Activated CD4-positive, alpha-beta memory T cell treated with anti-CD3 and anti-CD28 coated beads for 36 hours (primary cell): ENCODE data around the gene FAF1. TPM values are rescaled to one million over a fixed set of nuclear protein-coding genes. Genes with fewer than 3 reads are reported as not detected.
A peak's percentile ranks its signal among the peaks of the same experiment; 100 is the strongest.
"Not testable (repeated sequence)": the region's sequence is repeated elsewhere in the genome, so short reads cannot be mapped to it uniquely, and the experiment has no call there.

Experiments used
- CTCF ChIA-PET: fragments of 350-600 bp; sonication (Branson Sonifier 250); formaldehyde crosslinking; loops from one replicate; lab custom pipeline; 2021; ENCODE audit warnings: antibody characterized with exemption, inconsistent platforms; lab: Charles Lee
- POLR2A ChIA-PET: fragments of 350-600 bp; sonication (Branson Sonifier 250); formaldehyde crosslinking; loops from one replicate; lab custom pipeline; 2021; ENCODE audit warnings: antibody characterized with exemption; lab: Charles Lee
- DNase-seq: peaks from one replicate; pipeline ENCODE4 v3.0.0-alpha.2; 2020
- H3K27ac Mint-ChIP-seq: one replicate; pipeline ENCODE4 v1.8.0; 2021; ENCODE audit warnings: mixed read lengths
- H3K27me3 Mint-ChIP-seq: one replicate; pipeline ENCODE4 v1.8.0; 2021; ENCODE audit warnings: mixed read lengths
- H3K36me3 Mint-ChIP-seq: one replicate; pipeline ENCODE4 v1.8.0; 2021; ENCODE audit warnings: mixed read lengths
- H3K4me1 Mint-ChIP-seq: one replicate; pipeline ENCODE4 v1.8.0; 2021; ENCODE audit warnings: low read depth, mixed read lengths
- H3K4me3 Mint-ChIP-seq: one replicate; pipeline ENCODE4 v1.8.0; 2021; ENCODE audit warnings: mild to moderate bottlenecking, mixed read lengths
- H3K9me3 Mint-ChIP-seq: one replicate; pipeline ENCODE4 v1.8.0; 2021; ENCODE audit warnings: mixed read lengths
- intact Hi-C: fragments of 100-400 bp; cut with micrococcal nuclease; formaldehyde crosslinking; loops from one replicate; pipeline ENCODE4 v1.15.1; 2023
- total RNA-seq, 2 experiments: library from RNA; stranded (reverse); gene quantifications; one replicate each; pipeline ENCODE4 v1.2.3, GENCODE V29; 2021

Gene FAF1
- total RNA-seq, 2 experiments from 2014 or later, result 77.0 to 84.6 TPM

GRCh38 chr1:50727578-50727977 is 232.5 kb downstream of the FAF1 start:
- H3K27ac Mint-ChIP-seq, DNase-seq, CTCF ChIA-PET, intact Hi-C loops, H3K9me3 Mint-ChIP-seq, POLR2A ChIA-PET, H3K27me3 Mint-ChIP-seq, H3K4me3 Mint-ChIP-seq: not testable (repeated sequence)
- Mint-ChIP-seq H3K36me3 (peaks cover 11% of the 10 kb centered on the region), H3K4me1 (peaks cover 16% of the 10 kb centered on the region)

DNA sequence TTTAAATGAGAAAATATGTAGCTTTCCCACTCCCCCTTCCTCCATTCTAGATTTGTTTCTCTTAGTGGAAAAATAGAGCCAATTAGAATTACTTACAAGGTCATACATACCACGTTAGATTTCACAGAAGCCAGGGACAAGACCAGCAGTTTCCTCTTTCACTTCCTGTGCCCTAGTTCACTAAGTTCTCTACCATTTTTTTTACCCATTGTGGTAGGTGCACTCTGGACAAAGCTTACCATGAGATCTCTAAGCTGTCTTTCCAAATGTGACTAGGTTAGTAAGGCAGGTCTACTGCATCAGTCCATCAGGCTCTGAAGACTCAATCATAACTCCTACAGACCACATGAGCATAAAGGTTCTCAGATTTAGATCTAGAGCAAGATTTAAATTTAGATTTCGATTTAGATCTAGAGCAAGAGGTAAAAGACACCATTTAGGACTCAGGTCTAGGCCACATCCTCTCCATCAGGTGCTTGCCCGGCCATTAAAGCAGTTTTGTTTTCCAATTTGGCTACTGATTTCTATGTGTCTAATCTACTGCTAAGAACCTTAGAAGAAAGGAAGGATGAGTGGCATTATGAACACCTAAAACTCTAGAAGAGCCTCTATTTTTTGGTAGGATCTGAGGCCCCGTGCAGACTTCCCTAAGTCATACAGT is 235.3 kb downstream of the FAF1 start:
- Mint-ChIP-seq H3K4me3 (no peak overlapping the region), H3K36me3 (peaks cover 8% of the 10 kb centered on the region), H3K27me3 (no peaks in the 10 kb centered on the region), H3K27ac (peak overlapping the region; percentile 15), H3K4me1 (peaks cover 16% of the 10 kb centered on the region), H3K9me3 (no peaks in the 10 kb centered on the region)
- intact Hi-C loops, result no loop called here
- POLR2A ChIA-PET, result no interaction called here
- no peak for DNase-seq
- CTCF ChIA-PET, result no interaction called here

GRCh38 chr1:50720457-50721053 is 239.5 kb downstream of the FAF1 start:
- DNase-seq, result no peak
- H3K27ac Mint-ChIP-seq, result no peak overlapping the region
- H3K9me3 Mint-ChIP-seq, result no peaks in the 10 kb centered on the region
- H3K4me3 Mint-ChIP-seq, result no peak overlapping the region
- H3K27me3 Mint-ChIP-seq, result no peaks in the 10 kb centered on the region
- ChIA-PET CTCF (no interaction called here), POLR2A (no interaction called here)
- intact Hi-C loops, result no loop called here
- H3K4me1 Mint-ChIP-seq, result peaks cover 15% of the 10 kb centered on the region
- peaks cover 13% of the 10 kb centered on the region for H3K36me3 Mint-ChIP-seq

- Mint-ChIP-seq H3K4me1 (peaks cover under 1% of the 10 kb centered on the region), H3K4me3 (no peak overlapping the region), H3K27me3 (no peaks in the 10 kb centered on the region), H3K9me3 (no peaks in the 10 kb centered on the region), H3K27ac (no peak overlapping the region), H3K36me3 (peaks cover 8% of the 10 kb centered on the region)
- intact Hi-C loops, result no loop called here
- POLR2A ChIA-PET, result interaction anchor here (0.6 kb wide), 1 partner anchor 101 kb away, joined by 3 read pairs; no protein-coding TSS in a partner anchor
- no peak for DNase-seq
- CTCF ChIA-PET, result interaction anchor here (0.6 to 0.7 kb wide), 2 partner anchors 15 to 20 kb away, joined by 3 read pairs; no protein-coding TSS in a partner anchor
Observed at GRCh38 chr1:50719126-50719525, 240.9 kb downstream of the FAF1 start.

GRCh38 chr1:50717327-50717726 is 242.7 kb downstream of the FAF1 start:
- no peak for DNase-seq
- ChIA-PET POLR2A (no interaction called here), CTCF (no interaction called here)
- no peaks in the 10 kb centered on the region for H3K9me3 Mint-ChIP-seq
- peaks cover 7% of the 10 kb centered on the region for H3K36me3 Mint-ChIP-seq
- H3K27me3 Mint-ChIP-seq, result no peaks in the 10 kb centered on the region
- no peak overlapping the region for H3K4me3 Mint-ChIP-seq
- intact Hi-C loops, result no loop called here
- no peaks in the 10 kb centered on the region for H3K4me1 Mint-ChIP-seq
- H3K27ac Mint-ChIP-seq, result no peak overlapping the region

DNA sequence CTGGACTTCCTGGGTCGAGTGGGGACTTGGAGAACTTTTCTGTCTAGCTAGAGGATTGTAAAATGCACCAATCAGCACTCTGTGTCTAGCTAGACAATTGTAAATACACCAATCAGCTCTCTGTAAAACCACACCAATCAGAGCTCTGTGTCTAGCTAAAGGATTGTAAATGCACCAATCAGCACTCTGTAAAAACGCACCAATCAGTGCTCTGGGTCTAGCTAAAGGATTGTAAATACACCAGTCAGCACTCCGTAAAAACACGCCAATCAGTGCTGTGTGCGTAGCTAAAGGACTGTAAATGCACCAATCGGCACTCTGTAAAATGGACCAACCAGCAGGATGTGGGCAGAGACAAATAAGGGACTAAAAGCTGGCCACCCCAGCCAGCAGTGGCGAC is 243.6 kb downstream of the FAF1 start:
- H3K9me3 Mint-ChIP-seq, POLR2A ChIA-PET, H3K27me3 Mint-ChIP-seq, DNase-seq, H3K4me1 Mint-ChIP-seq, H3K4me3 Mint-ChIP-seq, H3K36me3 Mint-ChIP-seq, H3K27ac Mint-ChIP-seq, intact Hi-C loops: not testable (repeated sequence)
- CTCF ChIA-PET, result interaction anchor here (1.1 kb wide), 1 partner anchor 12 kb away, joined by 3 read pairs; no protein-coding TSS in a partner anchor

- Mint-ChIP-seq H3K4me3 (no peak overlapping the region), H3K4me1 (no peaks in the 10 kb centered on the region), H3K27ac (no peak overlapping the region), H3K36me3 (no peaks in the 10 kb centered on the region), H3K27me3 (no peaks in the 10 kb centered on the region), H3K9me3 (no peaks in the 10 kb centered on the region)
- ChIA-PET POLR2A (no interaction called here), CTCF (no interaction called here)
- intact Hi-C loops, result no loop called here
- no peak for DNase-seq
Observed at GRCh38 chr1:50710099-50710498, 250.0 kb downstream of the FAF1 start.

- no peak for DNase-seq
- intact Hi-C loops, result loop anchor here (10.0 kb wide), 1 partner anchor 283 kb away; the partner anchor contains the start of gene DMRTA2
- Mint-ChIP-seq H3K27ac (no peak overlapping the region), H3K9me3 (no peaks in the 10 kb centered on the region), H3K4me3 (no peak overlapping the region), H3K36me3 (no peaks in the 10 kb centered on the region), H3K4me1 (no peaks in the 10 kb centered on the region), H3K27me3 (no peaks in the 10 kb centered on the region)
- POLR2A ChIA-PET, result no interaction called here
- CTCF ChIA-PET, result no interaction called here
Observed at GRCh38 chr1:50707824-50708223, 252.2 kb downstream of the FAF1 start.

- CTCF ChIA-PET, result interaction anchor here (0.5 to 1.5 kb wide), 3 partner anchors 9 to 511 kb away, joined by 3 to 5 read pairs (median 3); no protein-coding TSS in a partner anchor
- no peak for DNase-seq
- H3K27me3 Mint-ChIP-seq, result no peaks in the 10 kb centered on the region
- H3K4me1 Mint-ChIP-seq, result no peaks in the 10 kb centered on the region
- H3K4me3 Mint-ChIP-seq, result no peak overlapping the region
- no peaks in the 10 kb centered on the region for H3K36me3 Mint-ChIP-seq
- no peak overlapping the region for H3K27ac Mint-ChIP-seq
- intact Hi-C loops, result loop anchor here (10.0 kb wide), 1 partner anchor 281 kb away; the partner anchor contains the start of gene DMRTA2
- POLR2A ChIA-PET, result no interaction called here
- no peaks in the 10 kb centered on the region for H3K9me3 Mint-ChIP-seq
Observed at GRCh38 chr1:50705699-50706098, 254.4 kb downstream of the FAF1 start.

- intact Hi-C loops, result loop anchor here (10.0 kb wide), 1 partner anchor 280 kb away; the partner anchor contains the start of gene DMRTA2
- H3K4me3 Mint-ChIP-seq, result no peak overlapping the region
- H3K27ac Mint-ChIP-seq, result no peak overlapping the region
- no peaks in the 10 kb centered on the region for H3K27me3 Mint-ChIP-seq
- no peaks in the 10 kb centered on the region for H3K9me3 Mint-ChIP-seq
- H3K36me3 Mint-ChIP-seq, result no peaks in the 10 kb centered on the region
- no peak for DNase-seq
- ChIA-PET CTCF (interaction anchor here (1.1 to 1.5 kb wide), 4 partner anchors 10 to 336 kb away, joined by 3 to 5 read pairs (median 4); no protein-coding TSS in a partner anchor), POLR2A (no interaction called here)
- no peaks in the 10 kb centered on the region for H3K4me1 Mint-ChIP-seq
Observed at GRCh38 chr1:50705041-50705440, 255.0 kb downstream of the FAF1 start.

DNA sequence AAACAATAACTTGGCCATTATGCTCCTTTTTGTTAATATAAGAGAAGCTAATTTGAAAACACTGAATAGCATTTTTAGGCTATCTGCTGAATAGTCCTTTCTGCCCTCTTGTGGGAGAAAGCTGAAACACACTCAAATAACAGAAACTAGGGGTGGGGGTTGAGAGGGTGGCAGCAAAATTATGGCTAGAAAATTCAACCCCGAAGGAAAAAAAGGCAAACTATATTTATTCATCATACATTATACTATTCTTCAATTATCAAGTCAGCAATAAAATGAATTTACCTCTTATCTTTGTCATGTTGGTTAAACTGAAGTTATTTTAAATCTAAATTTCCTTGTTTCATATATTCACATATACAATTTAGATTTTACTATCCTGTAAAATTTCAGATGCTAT is 255.9 kb downstream of the FAF1 start:
- Mint-ChIP-seq H3K4me3 (no peak overlapping the region), H3K27me3 (no peaks in the 10 kb centered on the region), H3K9me3 (no peaks in the 10 kb centered on the region), H3K27ac (no peak overlapping the region), H3K4me1 (no peaks in the 10 kb centered on the region), H3K36me3 (no peaks in the 10 kb centered on the region)
- ChIA-PET POLR2A (interaction anchor here (0.6 kb wide), 1 partner anchor 18 kb away, joined by 3 read pairs; no protein-coding TSS in a partner anchor), CTCF (interaction anchor here (0.8 to 1.5 kb wide), 7 partner anchors 12 to 490 kb away, joined by 3 to 5 read pairs (median 3); no protein-coding TSS in a partner anchor)
- intact Hi-C loops, result loop anchor here (1.0 to 10.0 kb wide), 2 partner anchors 279 to 336 kb away; partner anchors contain the start of gene DMRTA2
- no peak for DNase-seq

DNA sequence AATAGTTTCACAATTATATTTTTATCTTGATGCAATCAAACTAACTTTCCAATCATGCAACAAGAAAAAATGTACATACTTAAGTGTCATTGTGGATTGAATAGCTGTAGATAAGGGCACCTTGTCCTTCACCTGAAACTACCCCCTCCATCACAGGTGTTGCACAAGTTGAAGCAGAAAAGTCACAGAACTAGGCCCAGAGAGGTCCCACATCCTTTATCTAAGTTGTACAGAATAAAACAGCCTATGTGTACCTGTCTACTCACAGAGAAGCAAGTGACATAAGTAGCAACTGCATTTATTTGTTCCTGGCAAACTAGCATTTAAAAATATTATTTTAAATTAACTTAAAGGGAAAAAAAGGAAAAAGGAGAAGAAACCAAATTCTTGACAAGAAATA is 256.8 kb downstream of the FAF1 start:
- DNase-seq, result no peak
- ChIA-PET CTCF (interaction anchor here (1.0 to 1.2 kb wide), 2 partner anchors 16 to 336 kb away, joined by 3 read pairs; no protein-coding TSS in a partner anchor), POLR2A (no interaction called here)
- Mint-ChIP-seq H3K4me3 (no peak overlapping the region), H3K36me3 (no peaks in the 10 kb centered on the region), H3K4me1 (no peaks in the 10 kb centered on the region), H3K27me3 (no peaks in the 10 kb centered on the region), H3K9me3 (no peaks in the 10 kb centered on the region), H3K27ac (no peak overlapping the region)
- intact Hi-C loops, result loop anchor here (10.0 kb wide), 1 partner anchor 278 kb away; the partner anchor contains the start of gene DMRTA2
